Hematopoietic multipotent progenitor cell treated with erythropoietin and hydrocortisone succinate and interleukin-3 and kit ligand, for 4 days (in vitro differentiated cells): ENCODE results near the gene EPB41L5.
"Not testable (repeated sequence)": the region's sequence is repeated elsewhere in the genome, so short reads cannot be mapped to it uniquely, and the experiment has no call there.

Experiments
- DNase-seq: peaks from one replicate; pipeline ENCODE4 v3.0.0-alpha.2; 2015

Gene EPB41L5

GRCh38 chr2:120105360-120105759, 92.5 kb downstream of the EPB41L5 start:
- no peak for DNase-seq

GRCh38 chr2:120108049-120108448, 95.2 kb downstream of the EPB41L5 start:
- DNase-seq = no peak

- no peak for DNase-seq
Observed at GRCh38 chr2:120108749-120109148, 95.9 kb downstream of the EPB41L5 start.

- DNase-seq = peak; percentile 82
Observed at GRCh38 chr2:120109186-120110061, 96.5 kb downstream of the EPB41L5 start.

- no peak for DNase-seq
Observed at GRCh38 chr2:120110062-120110362, 97.1 kb downstream of the EPB41L5 start.

GRCh38 chr2:120110507-120110906, 97.6 kb downstream of the EPB41L5 start:
- no peak for DNase-seq

- DNase-seq = no peak
Observed at GRCh38 chr2:120111193-120111592, 98.3 kb downstream of the EPB41L5 start.

GRCh38 chr2:120118018-120118417, 105.1 kb downstream of the EPB41L5 start:
- DNase-seq = no peak

GRCh38 chr2:120118471-120118870, 105.6 kb downstream of the EPB41L5 start:
- DNase-seq = no peak

GRCh38 chr2:120121337-120121736, 108.5 kb downstream of the EPB41L5 start:
- not testable (repeated sequence) for DNase-seq

GRCh38 chr2:120123090-120123489, 110.2 kb downstream of the EPB41L5 start:
- no peak for DNase-seq

- no peak for DNase-seq
Observed at GRCh38 chr2:120125195-120125594, 112.3 kb downstream of the EPB41L5 start.

- no peak for DNase-seq
Observed at GRCh38 chr2:120128216-120128615, 115.3 kb downstream of the EPB41L5 start.

GRCh38 chr2:120132190-120132589, 119.3 kb downstream of the EPB41L5 start:
- DNase-seq = no peak

- DNase-seq = no peak
Observed at GRCh38 chr2:120132691-120133090, 119.8 kb downstream of the EPB41L5 start.

GRCh38 chr2:120133572-120134244, 120.8 kb downstream of the EPB41L5 start:
- DNase-seq = no peak

GRCh38 chr2:120134263-120134662, 121.4 kb downstream of the EPB41L5 start:
- no peak for DNase-seq

GRCh38 chr2:120135013-120135412, 122.1 kb downstream of the EPB41L5 start:
- DNase-seq = not testable (repeated sequence)

GRCh38 chr2:120140866-120141265, 128.0 kb downstream of the EPB41L5 start:
- DNase-seq = no peak

- no peak for DNase-seq
Observed at GRCh38 chr2:120141300-120142069, 128.6 kb downstream of the EPB41L5 start.

GRCh38 chr2:120142528-120143219, 129.8 kb downstream of the EPB41L5 start:
- DNase-seq = no peak

GRCh38 chr2:120148229-120148628, 135.4 kb downstream of the EPB41L5 start:
- no peak for DNase-seq

- no peak for DNase-seq
Observed at GRCh38 chr2:120148669-120149068, 135.8 kb downstream of the EPB41L5 start.
